Activated CD4-positive, alpha-beta T cell treated with anti-CD3 and anti-CD28 coated beads, Interleukin-2, amount 10 ng/mL, durations not matched to agents 7 days and 5 days (primary cell): Measurements from ENCODE around the gene MGMT. TPM values are rescaled to one million over a fixed set of nuclear protein-coding genes. Genes with fewer than 3 reads are reported as not detected.

ENCODE experiments used
- CTCF ChIA-PET: fragments of 350-600 bp; sonication (Branson Sonifier 250); formaldehyde crosslinking; loops from one replicate; lab custom pipeline; 2021; ENCODE audit warnings: antibody characterized with exemption; lab: Charles Lee
- POLR2A ChIA-PET: fragments of 350-600 bp; sonication (Branson Sonifier 250); formaldehyde crosslinking; loops from one replicate; lab custom pipeline; 2021; ENCODE audit warnings: antibody characterized with exemption; lab: Charles Lee
- DNase-seq: peaks from one replicate; pipeline ENCODE4 v3.0.0-alpha.2; 2020
- H3K27ac Mint-ChIP-seq: one replicate; pipeline ENCODE4 v1.8.0; 2021; ENCODE audit warnings: mild to moderate bottlenecking, moderate library complexity, mixed read lengths
- H3K27me3 Mint-ChIP-seq: one replicate; pipeline ENCODE4 v1.8.0; 2021; ENCODE audit warnings: mixed read lengths
- H3K36me3 Mint-ChIP-seq: one replicate; pipeline ENCODE4 v1.8.0; 2021; ENCODE audit warnings: low read depth, mixed read lengths
- H3K4me1 Mint-ChIP-seq: one replicate; pipeline ENCODE4 v1.8.0; 2021; ENCODE audit warnings: mixed read lengths
- H3K4me3 Mint-ChIP-seq: one replicate; pipeline ENCODE4 v1.8.0; 2021; ENCODE audit warnings: mild to moderate bottlenecking, moderate library complexity, mixed read lengths
- H3K9me3 Mint-ChIP-seq: one replicate; pipeline ENCODE4 v1.8.0; 2021; ENCODE audit warnings: mixed read lengths
- total RNA-seq, 2 experiments: library from RNA; stranded (reverse); gene quantifications; one replicate each; pipeline ENCODE4 v1.2.3, GENCODE V29; 2021

The MGMT gene
- total RNA-seq, 2 experiments from 2014 or later = 17.6 to 19.3 TPM

DNA sequence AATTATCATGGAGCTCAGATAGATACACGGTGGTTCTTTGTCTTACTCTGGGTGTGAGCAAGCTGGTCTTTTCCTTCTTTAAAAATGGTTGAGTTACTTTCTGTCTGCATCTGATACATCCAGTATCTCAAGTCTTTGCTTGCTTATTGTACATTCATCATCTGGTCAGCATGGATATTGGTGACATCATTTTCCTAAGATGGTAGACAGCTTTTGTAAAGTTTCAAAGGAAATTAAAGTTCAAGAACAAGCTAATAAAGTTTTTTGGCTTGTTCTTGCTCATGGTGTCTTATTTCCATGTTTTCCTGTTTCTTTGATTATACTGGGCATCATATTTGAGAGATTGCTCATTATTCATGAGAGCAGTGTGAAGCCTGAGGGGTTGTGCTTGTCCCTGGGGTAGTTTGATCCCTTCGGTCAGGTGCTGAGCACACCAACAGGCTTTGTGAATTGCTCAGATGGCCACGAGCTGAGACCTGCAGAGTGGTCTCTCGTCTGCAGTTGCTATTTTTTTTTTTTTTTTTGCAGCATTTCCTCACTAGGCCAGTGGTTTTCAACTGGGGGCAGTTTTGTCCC lies 38.5 kb downstream of the MGMT start:
- DNase-seq = no peak
- H3K9me3 Mint-ChIP-seq = peaks cover 51% of the 10 kb centered on the region
- H3K27ac Mint-ChIP-seq = no peak overlapping the region
- H3K27me3 Mint-ChIP-seq = no peaks in the 10 kb centered on the region
- H3K4me1 Mint-ChIP-seq = no peaks in the 10 kb centered on the region
- ChIA-PET CTCF (no interaction called here), POLR2A (no interaction called here)
- no peak overlapping the region for H3K4me3 Mint-ChIP-seq
- H3K36me3 Mint-ChIP-seq = peaks cover 15% of the 10 kb centered on the region

DNA sequence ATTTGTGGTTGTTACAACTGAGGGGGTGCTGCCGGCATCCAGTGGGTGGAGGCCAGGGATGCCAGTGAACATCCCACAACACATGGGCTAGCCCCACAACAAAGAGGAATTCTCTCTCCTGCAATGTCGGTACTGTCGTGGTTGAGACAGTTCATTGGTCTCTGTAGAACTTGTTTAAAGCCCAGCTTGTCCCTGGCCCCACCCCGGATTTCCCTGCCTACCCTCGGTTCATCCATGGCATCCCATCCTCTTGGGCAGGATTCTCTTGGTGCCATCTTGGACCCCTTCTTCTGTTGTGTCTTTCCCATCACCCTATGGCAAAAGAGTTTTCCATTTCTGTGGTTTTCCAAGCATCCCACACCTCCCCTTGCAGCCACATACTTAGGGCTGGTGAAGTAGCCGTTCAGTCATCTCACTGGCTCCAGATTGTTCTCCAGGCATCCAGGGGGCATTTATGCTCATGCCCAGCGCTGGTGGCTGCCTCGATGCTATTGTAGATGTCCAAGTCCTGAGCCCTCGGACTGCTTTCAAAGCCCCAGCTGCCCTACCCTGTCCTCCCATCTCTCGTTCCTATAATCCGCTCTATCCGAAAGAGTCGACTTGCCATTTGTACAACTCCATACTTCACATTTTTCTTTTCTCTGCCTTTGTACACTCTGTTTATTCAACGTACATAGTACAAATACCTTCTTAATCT lies 39.2 kb downstream of the MGMT start:
- DNase-seq = no peak
- ChIA-PET CTCF (no interaction called here), POLR2A (no interaction called here)
- Mint-ChIP-seq H3K27me3 (no peaks in the 10 kb centered on the region), H3K4me1 (no peaks in the 10 kb centered on the region), H3K36me3 (peaks cover 17% of the 10 kb centered on the region), H3K9me3 (peaks cover 50% of the 10 kb centered on the region), H3K4me3 (no peak overlapping the region), H3K27ac (no peak overlapping the region)

GRCh38 chr10:129507216-129507889 lies 40.3 kb downstream of the MGMT start:
- Mint-ChIP-seq H3K4me1 (no peaks in the 10 kb centered on the region), H3K9me3 (peaks cover 42% of the 10 kb centered on the region), H3K27ac (no peak overlapping the region), H3K27me3 (no peaks in the 10 kb centered on the region), H3K36me3 (peaks cover 16% of the 10 kb centered on the region), H3K4me3 (no peak overlapping the region)
- ChIA-PET CTCF (no interaction called here), POLR2A (no interaction called here)
- no peak for DNase-seq

DNA sequence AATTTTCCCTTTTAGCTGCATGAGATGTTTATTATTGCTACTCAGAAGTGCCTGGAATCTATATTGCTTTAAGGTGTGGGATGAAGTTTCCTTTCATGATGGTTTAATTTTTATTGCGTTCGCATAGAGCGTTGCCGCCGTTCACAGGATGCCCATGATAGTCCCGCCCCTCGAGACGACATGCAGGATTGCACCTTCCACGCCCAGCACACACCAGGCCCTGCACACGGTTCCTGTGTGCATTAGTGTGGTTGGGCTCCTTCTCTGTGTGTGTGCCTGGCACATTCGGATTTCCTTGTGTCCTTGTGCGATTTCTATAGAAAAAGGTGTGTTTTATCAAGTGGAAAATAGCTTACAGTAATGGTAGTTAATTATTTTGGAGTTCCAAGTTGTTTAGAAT lies 42.1 kb downstream of the MGMT start:
- DNase-seq = no peak
- Mint-ChIP-seq H3K36me3 (peaks cover 16% of the 10 kb centered on the region), H3K9me3 (peaks cover 39% of the 10 kb centered on the region), H3K4me1 (no peaks in the 10 kb centered on the region), H3K27me3 (no peaks in the 10 kb centered on the region), H3K4me3 (no peak overlapping the region), H3K27ac (no peak overlapping the region)
- ChIA-PET POLR2A (no interaction called here), CTCF (no interaction called here)

DNA sequence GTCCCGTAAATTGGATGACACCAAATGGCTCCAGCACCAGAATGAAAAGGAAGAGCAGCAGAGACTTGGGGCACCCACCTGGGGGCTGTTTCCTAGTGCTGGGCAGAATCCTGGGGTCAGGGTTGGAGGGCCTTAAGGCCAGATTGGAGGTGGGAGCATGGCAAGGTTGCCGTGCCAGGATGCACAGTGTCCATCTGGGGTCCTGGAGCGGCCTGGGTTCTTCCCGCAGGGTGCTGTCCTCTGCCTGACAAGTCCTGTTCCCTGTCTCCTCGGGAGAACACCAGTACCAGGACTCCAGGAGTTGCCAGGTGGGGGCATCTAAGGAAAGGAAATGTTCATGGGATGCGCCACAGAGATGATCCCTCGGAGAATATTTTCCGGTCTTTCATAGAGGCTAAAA lies 42.8 kb downstream of the MGMT start:
- H3K9me3 Mint-ChIP-seq = peaks cover 39% of the 10 kb centered on the region
- no peak for DNase-seq
- CTCF ChIA-PET = no interaction called here
- H3K4me3 Mint-ChIP-seq = no peak overlapping the region
- H3K27me3 Mint-ChIP-seq = no peaks in the 10 kb centered on the region
- H3K36me3 Mint-ChIP-seq = peaks cover 16% of the 10 kb centered on the region
- no peaks in the 10 kb centered on the region for H3K4me1 Mint-ChIP-seq
- POLR2A ChIA-PET = no interaction called here
- no peak overlapping the region for H3K27ac Mint-ChIP-seq

DNA sequence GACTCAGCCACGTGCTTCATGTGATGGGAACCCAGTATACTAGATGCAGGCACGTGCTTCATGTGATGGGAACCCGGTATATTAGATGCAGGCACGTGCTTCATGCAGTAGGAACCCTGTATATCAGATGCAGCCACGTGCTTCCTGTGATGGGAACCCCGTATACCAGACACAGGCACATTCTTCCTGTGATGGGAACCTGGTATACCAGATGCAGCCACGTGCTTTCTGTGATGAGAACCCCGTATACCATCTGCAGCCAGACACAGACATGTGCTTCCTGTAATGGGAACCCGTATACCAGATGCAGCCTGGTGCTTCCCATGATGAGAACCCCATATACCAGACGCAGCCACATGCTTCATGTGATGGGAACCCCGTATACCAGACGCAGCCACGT lies 44.0 kb downstream of the MGMT start:
- Mint-ChIP-seq H3K9me3 (peaks cover 32% of the 10 kb centered on the region), H3K27me3 (no peaks in the 10 kb centered on the region), H3K4me1 (no peaks in the 10 kb centered on the region), H3K36me3 (peaks cover 16% of the 10 kb centered on the region), H3K27ac (no peak overlapping the region), H3K4me3 (no peak overlapping the region)
- ChIA-PET POLR2A (no interaction called here), CTCF (no interaction called here)
- DNase-seq = no peak

GRCh38 chr10:129511758-129512157 lies 44.7 kb downstream of the MGMT start:
- CTCF ChIA-PET = no interaction called here
- POLR2A ChIA-PET = no interaction called here
- DNase-seq = no peak
- Mint-ChIP-seq H3K27ac (no peak overlapping the region), H3K36me3 (peaks cover 16% of the 10 kb centered on the region), H3K4me1 (no peaks in the 10 kb centered on the region), H3K4me3 (no peak overlapping the region), H3K9me3 (peaks cover 27% of the 10 kb centered on the region), H3K27me3 (no peaks in the 10 kb centered on the region)

GRCh38 chr10:129513312-129513711 lies 46.3 kb downstream of the MGMT start:
- no peaks in the 10 kb centered on the region for H3K4me1 Mint-ChIP-seq
- peaks cover 16% of the 10 kb centered on the region for H3K9me3 Mint-ChIP-seq
- H3K4me3 Mint-ChIP-seq = no peak overlapping the region
- H3K27me3 Mint-ChIP-seq = no peaks in the 10 kb centered on the region
- peaks cover 9% of the 10 kb centered on the region for H3K36me3 Mint-ChIP-seq
- no peak overlapping the region for H3K27ac Mint-ChIP-seq
- ChIA-PET POLR2A (no interaction called here), CTCF (no interaction called here)
- DNase-seq = no peak

GRCh38 chr10:129514568-129515451 lies 47.8 kb downstream of the MGMT start:
- H3K4me1 Mint-ChIP-seq = no peaks in the 10 kb centered on the region
- H3K4me3 Mint-ChIP-seq = no peak overlapping the region
- H3K27me3 Mint-ChIP-seq = no peaks in the 10 kb centered on the region
- H3K27ac Mint-ChIP-seq = no peak overlapping the region
- DNase-seq = no peak
- ChIA-PET CTCF (no interaction called here), POLR2A (no interaction called here)
- H3K9me3 Mint-ChIP-seq = peaks cover 18% of the 10 kb centered on the region
- peaks cover 15% of the 10 kb centered on the region for H3K36me3 Mint-ChIP-seq

GRCh38 chr10:129516846-129517679 lies 50.0 kb downstream of the MGMT start:
- H3K27ac Mint-ChIP-seq = no peak overlapping the region
- CTCF ChIA-PET = no interaction called here
- no peak for DNase-seq
- no peak overlapping the region for H3K4me3 Mint-ChIP-seq
- POLR2A ChIA-PET = no interaction called here
- no peaks in the 10 kb centered on the region for H3K27me3 Mint-ChIP-seq
- peaks cover 8% of the 10 kb centered on the region for H3K36me3 Mint-ChIP-seq
- no peaks in the 10 kb centered on the region for H3K4me1 Mint-ChIP-seq
- H3K9me3 Mint-ChIP-seq = peaks cover 14% of the 10 kb centered on the region

DNA sequence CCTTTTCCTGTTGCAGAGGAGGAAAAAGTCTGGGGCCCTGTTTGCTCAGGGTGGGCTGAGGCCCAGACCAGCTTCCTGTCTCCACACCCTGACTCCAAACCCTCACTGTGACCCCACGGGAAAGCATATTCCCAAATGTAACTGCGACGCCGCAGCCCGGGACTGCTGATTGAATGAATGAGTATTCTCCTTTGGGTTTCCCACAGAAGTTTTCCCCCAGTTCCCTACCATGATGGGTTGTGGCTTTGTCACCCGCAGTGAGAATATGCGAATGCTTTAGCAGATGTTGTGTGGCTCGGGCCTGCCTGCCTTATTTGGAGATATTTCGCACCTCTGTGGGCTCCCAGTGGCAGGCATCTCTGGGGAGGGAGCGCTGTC lies 50.6 kb downstream of the MGMT start:
- ChIA-PET CTCF (no interaction called here), POLR2A (no interaction called here)
- Mint-ChIP-seq H3K27me3 (no peaks in the 10 kb centered on the region), H3K27ac (no peak overlapping the region), H3K4me1 (no peaks in the 10 kb centered on the region), H3K9me3 (peaks cover 14% of the 10 kb centered on the region), H3K4me3 (no peak overlapping the region), H3K36me3 (peaks cover 8% of the 10 kb centered on the region)
- DNase-seq = no peak

GRCh38 chr10:129518793-129519192 lies 51.8 kb downstream of the MGMT start:
- Mint-ChIP-seq H3K36me3 (peaks cover 8% of the 10 kb centered on the region), H3K4me3 (no peak overlapping the region), H3K4me1 (no peaks in the 10 kb centered on the region), H3K27me3 (no peaks in the 10 kb centered on the region), H3K9me3 (peaks cover 14% of the 10 kb centered on the region), H3K27ac (no peak overlapping the region)
- CTCF ChIA-PET = no interaction called here
- POLR2A ChIA-PET = no interaction called here
- DNase-seq = no peak
